SK-N-MC (cell line): ENCODE measurements around the gene SLC9A5.

ENCODE experiments used
- DNase-seq: peaks from one replicate; pipeline ENCODE4 v3.0.0-alpha.2; 2011; ENCODE audit warnings: low read depth, low spot score
- H3K27ac ChIP-seq: fragments of 200-600 bp; sonication (generic); 2 replicates; pipeline ENCODE4 v1.5.1; 2016; ENCODE audit warnings: mixed run types
- H3K36me3 ChIP-seq: fragments of 200-600 bp; sonication (generic); 2 replicates; pipeline ENCODE4 v1.6.1; 2017; ENCODE audit warnings: antibody characterized with exemption, low read length, mixed read lengths; ENCODE audit not compliant: insufficient read depth
- H3K4me3 ChIP-seq: fragments of 200-600 bp; sonication (generic); 2 replicates; pipeline ENCODE4 v1.5.1; 2016
- H3K9ac ChIP-seq: fragments of 200-600 bp; sonication (generic); 2 replicates; pipeline ENCODE4 v1.8.0; 2017; ENCODE audit warnings: mixed run types, mixed read lengths; ENCODE audit not compliant: insufficient read length
- H3K9me3 ChIP-seq: fragments of 200-600 bp; sonication (generic); 2 replicates; pipeline ENCODE4 v1.6.1; 2017; ENCODE audit warnings: low read depth, mild to moderate bottlenecking, antibody characterized with exemption, low read length, moderate library complexity, mixed read lengths
- EZH2 ChIP-seq: fragments of 200-600 bp; sonication (generic); IDR thresholded peaks from one replicate; pipeline ENCODE4 v1.6.1; 2017; ENCODE audit warnings: antibody characterized with exemption
- FOXP2 ChIP-seq: optimal IDR thresholded peaks from 2 replicates; pipeline ENCODE3; 2011; ENCODE audit warnings: mild to moderate bottlenecking, moderate library complexity; ENCODE audit not compliant: insufficient read depth; ENCODE audit errors: extremely low read length, control extremely low read depth
- POLR2AphosphoS5 ChIP-seq: IDR thresholded peaks from 2 replicates; pipeline ENCODE4 v1.6.1; 2012; ENCODE audit warnings: mild to moderate bottlenecking, low read depth, low read length, borderline replicate concordance

SLC9A5 gene

DNA sequence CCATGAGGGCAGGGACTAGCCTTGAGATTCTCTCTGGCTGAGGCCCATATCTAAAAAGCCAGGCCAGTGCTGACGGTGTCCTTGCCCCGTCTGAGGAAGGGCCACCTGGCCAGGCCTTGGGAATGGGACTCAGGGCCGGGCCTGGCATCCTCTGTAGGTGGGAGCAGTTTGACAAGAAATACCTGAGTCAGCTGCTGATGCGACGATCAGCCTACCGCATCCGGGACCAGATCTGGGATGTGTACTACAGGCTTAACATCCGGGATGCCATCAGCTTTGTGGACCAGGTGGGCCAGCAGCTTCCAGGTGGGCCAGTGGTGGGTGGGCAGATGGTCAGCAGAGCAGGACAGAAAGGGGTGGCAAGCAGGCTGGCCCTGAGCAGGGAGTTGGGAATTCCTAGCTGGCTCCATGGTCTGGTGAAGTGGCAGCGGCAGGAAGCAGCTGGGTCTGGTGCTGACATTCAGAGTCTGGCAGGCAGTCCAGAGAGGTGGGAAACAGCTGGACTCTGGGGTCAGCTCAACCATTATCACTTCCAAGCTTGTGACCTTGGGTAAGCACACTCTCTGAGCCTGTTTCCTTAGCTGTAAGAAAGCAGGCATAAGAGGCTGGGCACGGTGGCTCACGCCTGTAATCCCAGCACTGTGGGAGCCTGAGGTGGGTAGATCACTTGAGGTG lies 9.5 kb downstream of the SLC9A5 start:
- Histone ChIP-seq H3K9me3 (no peaks in the 10 kb centered on the region), H3K9ac (no peak overlapping the region), H3K27ac (no peak overlapping the region), H3K36me3 (no peaks in the 10 kb centered on the region), H3K4me3 (no peak overlapping the region)
- no peak for TF ChIP-seq FOXP2
- TF ChIP-seq EZH2: no peak
- TF ChIP-seq POLR2AphosphoS5: no peak
- DNase-seq: no peak

DNA sequence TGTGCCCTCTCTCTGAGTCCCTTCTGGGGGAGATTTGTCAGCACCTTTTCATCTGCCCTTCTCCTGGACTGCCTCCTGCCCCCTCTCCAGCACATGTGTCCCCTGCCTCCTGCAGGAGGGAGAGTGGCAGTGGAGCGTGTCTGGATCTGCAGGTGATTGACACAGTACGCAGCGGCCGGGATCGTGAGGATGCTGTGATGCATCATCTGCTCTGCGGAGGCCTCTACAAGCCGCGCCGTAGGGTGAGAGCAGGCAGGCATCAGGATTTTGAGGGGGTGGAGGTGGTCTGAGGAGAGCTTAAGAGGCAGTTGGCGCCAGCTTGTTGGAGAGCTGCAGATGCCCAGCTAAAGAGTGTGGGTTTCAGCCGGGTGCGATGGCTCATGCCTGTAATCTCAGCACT lies 10.9 kb downstream of the SLC9A5 start:
- DNase-seq: no peak
- Histone ChIP-seq H3K9ac (no peak overlapping the region), H3K36me3 (no peaks in the 10 kb centered on the region), H3K9me3 (no peaks in the 10 kb centered on the region), H3K4me3 (no peak overlapping the region), H3K27ac (no peak overlapping the region)
- TF ChIP-seq FOXP2 (no peak), EZH2 (no peak), POLR2AphosphoS5 (no peak)

DNA sequence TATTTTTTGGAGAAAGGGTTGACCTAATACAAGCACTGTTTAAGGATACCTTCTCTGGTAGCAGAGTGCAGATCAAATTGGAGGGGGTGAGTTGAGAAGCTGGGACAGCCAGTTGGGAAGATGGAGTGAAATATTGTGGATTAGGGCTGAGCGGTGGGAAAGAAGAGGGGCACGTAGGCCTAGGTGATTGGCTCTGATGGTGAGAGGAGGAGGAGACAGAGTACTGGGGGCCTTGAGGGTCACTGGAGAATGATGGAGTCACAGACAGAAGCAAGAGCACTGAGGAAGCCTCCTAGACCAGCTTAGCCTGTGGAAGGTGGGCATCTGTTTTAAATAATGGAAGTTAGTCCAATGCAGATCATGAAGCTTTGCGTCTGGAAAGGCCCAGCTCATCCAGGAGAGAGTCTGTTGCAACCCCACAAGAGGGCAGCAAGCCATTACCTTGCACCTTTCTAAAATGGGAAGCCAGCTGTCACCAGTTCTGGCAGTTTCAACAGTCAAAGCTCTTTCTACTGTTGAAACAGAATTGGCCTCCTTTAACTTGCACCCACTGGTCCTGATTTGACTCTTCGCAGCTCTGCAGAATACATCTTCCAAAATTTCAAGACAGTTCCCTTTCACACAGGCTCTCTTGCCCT lies 11.8 kb downstream of the SLC9A5 start:
- H3K36me3 ChIP-seq: no peaks in the 10 kb centered on the region
- H3K4me3 ChIP-seq: no peak overlapping the region
- no peak overlapping the region for H3K27ac ChIP-seq
- no peak overlapping the region for H3K9ac ChIP-seq
- TF ChIP-seq FOXP2 (no peak), POLR2AphosphoS5 (no peak), EZH2 (no peak)
- no peak for DNase-seq
- no peaks in the 10 kb centered on the region for H3K9me3 ChIP-seq

DNA sequence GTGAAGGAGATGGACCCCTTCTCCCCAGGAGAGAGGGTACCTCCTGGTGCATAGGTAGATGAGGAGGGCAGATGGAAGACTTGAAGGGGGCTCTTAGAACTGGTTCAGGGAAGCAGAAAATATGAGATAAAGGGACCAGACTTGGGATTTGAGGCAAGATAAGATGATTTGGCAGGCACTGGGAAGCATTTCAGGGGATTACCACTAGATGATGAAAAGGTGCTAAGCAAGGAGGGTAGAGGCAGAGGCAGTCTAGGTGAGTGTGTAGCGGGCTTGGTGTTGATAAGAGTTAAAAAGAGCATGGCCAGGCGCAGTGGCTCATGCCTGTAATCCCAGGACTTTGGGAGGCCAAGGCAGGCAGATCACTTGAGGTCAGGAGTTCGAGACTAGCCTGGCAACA lies 14.4 kb downstream of the SLC9A5 start:
- no peak overlapping the region for H3K27ac ChIP-seq
- H3K36me3 ChIP-seq: no peaks in the 10 kb centered on the region
- TF ChIP-seq EZH2 (no peak), POLR2AphosphoS5 (no peak), FOXP2 (no peak)
- H3K9ac ChIP-seq: no peak overlapping the region
- no peaks in the 10 kb centered on the region for H3K9me3 ChIP-seq
- no peak for DNase-seq
- H3K4me3 ChIP-seq: no peak overlapping the region

DNA sequence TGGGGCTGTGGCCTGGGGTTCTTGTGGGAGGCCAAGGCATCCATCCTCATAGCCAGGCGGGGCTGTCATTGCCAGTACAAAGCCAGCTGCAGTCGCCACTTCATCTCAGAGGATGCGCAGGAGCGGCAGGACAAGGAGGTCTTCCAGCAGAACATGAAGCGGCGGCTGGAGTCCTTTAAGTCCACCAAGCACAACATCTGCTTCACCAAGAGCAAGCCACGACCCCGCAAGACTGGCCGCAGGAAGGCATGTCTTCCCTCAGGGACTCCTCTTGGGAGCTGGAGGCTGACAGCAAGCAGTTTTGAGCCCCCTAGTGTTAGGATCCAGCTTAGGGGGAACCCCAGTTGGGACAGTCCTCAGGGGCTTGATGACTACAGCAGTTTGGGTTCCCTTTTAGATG lies 15.5 kb downstream of the SLC9A5 start:
- TF ChIP-seq POLR2AphosphoS5 (no peak), EZH2 (no peak), FOXP2 (no peak)
- H3K36me3 ChIP-seq: no peaks in the 10 kb centered on the region
- no peak overlapping the region for H3K9ac ChIP-seq
- no peak for DNase-seq
- no peaks in the 10 kb centered on the region for H3K9me3 ChIP-seq
- H3K27ac ChIP-seq: no peak overlapping the region
- no peak overlapping the region for H3K4me3 ChIP-seq

DNA sequence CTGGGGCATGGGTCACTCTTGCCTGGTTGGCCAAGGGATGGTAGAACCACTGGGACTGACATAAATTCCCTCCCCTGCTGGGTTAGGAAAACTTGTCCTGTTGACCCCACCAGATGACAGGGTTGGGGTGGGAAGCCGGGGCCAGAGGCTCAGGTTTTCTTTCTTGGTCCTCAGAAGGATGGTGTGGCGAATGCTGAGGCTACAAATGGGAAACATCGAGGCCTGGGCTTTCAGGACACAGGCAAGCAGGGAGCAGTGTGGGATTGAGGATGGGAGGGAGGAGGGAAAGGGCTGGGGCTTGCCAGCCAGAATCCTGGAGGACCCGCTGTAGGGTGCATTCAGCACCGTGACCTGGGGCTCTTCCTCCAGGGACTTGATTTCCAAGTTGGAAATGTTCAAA lies 16.1 kb downstream of the SLC9A5 start:
- Histone ChIP-seq H3K9ac (no peak overlapping the region), H3K4me3 (no peak overlapping the region), H3K36me3 (no peaks in the 10 kb centered on the region), H3K9me3 (no peaks in the 10 kb centered on the region), H3K27ac (no peak overlapping the region)
- TF ChIP-seq POLR2AphosphoS5 (no peak), FOXP2 (no peak), EZH2 (no peak)
- DNase-seq: no peak

DNA sequence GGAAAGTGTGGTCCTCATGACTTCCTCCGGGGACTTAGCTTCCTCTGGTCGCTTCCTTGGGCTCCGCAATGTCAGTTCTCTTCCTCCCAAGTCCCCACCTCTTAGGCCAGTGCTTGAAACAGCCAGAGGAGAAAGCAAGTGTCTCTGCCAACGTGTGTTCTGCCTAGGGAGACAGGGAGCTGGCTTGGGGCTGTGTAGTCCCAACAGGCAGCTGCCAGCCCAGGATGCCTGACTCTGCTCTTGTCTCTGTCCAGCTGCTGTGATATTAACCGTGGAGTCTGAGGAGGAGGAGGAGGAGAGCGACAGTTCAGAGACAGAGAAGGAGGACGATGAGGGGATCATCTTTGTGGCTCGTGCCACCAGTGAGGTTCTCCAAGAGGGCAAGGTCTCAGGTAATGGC lies 17.1 kb downstream of the SLC9A5 start:
- TF ChIP-seq EZH2 (no peak), POLR2AphosphoS5 (no peak), FOXP2 (no peak)
- no peak overlapping the region for H3K4me3 ChIP-seq
- no peaks in the 10 kb centered on the region for H3K36me3 ChIP-seq
- DNase-seq: no peak
- H3K9me3 ChIP-seq: no peaks in the 10 kb centered on the region
- no peak overlapping the region for H3K9ac ChIP-seq
- no peak overlapping the region for H3K27ac ChIP-seq

DNA sequence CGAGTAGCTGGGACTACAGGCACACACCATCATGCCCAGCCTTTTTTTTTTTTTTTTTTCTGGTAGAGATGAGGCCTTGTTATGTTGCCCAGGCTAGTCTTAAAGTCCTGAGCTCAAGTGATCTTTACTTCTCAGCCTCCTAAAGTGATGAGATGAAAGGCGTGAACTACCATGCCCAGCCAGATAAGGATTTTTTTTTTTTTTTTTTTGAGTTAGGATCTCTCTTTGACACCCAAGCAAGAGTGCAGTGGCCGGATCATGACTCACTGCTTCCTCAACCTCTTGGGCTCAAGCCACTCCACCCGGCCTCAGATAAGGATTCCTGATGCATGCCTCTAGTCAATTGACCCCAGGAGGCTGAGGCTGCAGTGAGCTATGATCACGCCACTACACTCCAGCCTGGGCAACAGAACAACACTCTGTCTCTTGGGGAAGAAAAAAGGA lies 19.4 kb downstream of the SLC9A5 start:
- Histone ChIP-seq H3K4me3 (no peak overlapping the region), H3K27ac (no peak overlapping the region), H3K9ac (no peak overlapping the region), H3K9me3 (no peaks in the 10 kb centered on the region), H3K36me3 (no peaks in the 10 kb centered on the region)
- DNase-seq: no peak
- TF ChIP-seq EZH2 (no peak), FOXP2 (no peak)
